Epithelial cell of esophagus (primary cell): ENCODE measurements around the gene PLCD3.

Experiments
- DNase-seq: peaks from one replicate; pipeline ENCODE4 v3.0.0; 2010; ENCODE audit warnings: low read depth
- H3K4me3 ChIP-seq: 2 replicates; pipeline ENCODE4 v1.5.1; 2011; ENCODE audit warnings: mild to moderate bottlenecking, low read length, control low read depth
- TF ChIP-seq, protein P1 (sequence below): IDR thresholded peaks from 2 replicates; pipeline ENCODE4 v1.5.1; 2011; ENCODE audit warnings: low read depth, mild to moderate bottlenecking, low read length, control low read depth, inconsistent platforms; ENCODE audit not compliant: insufficient read depth; ENCODE audit errors: missing control alignments

PLCD3 gene

DNA sequence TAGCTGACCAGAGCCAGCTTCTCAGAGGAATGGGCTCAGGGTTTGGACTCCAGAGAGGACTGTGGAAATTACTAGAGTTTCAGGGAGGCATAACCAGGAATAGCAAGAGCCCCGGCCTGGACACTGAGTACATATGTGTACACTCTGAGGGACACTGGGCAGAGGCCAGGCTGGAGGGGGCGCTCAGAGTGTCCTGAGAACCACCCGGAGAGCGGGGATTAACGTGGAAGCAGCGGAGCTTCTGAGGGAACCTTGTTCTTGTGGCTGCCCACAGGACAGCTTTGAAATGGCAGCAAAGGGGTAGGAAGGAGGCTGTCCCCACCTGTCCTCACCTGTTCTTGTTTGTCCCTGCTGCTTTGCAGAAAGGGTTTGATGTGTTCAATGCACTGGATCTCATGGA, 27.8 kb downstream of the PLCD3 start:
- H3K4me3 ChIP-seq, result no peak overlapping the region
- no peak for DNase-seq
- TF ChIP-seq, protein P1, sequence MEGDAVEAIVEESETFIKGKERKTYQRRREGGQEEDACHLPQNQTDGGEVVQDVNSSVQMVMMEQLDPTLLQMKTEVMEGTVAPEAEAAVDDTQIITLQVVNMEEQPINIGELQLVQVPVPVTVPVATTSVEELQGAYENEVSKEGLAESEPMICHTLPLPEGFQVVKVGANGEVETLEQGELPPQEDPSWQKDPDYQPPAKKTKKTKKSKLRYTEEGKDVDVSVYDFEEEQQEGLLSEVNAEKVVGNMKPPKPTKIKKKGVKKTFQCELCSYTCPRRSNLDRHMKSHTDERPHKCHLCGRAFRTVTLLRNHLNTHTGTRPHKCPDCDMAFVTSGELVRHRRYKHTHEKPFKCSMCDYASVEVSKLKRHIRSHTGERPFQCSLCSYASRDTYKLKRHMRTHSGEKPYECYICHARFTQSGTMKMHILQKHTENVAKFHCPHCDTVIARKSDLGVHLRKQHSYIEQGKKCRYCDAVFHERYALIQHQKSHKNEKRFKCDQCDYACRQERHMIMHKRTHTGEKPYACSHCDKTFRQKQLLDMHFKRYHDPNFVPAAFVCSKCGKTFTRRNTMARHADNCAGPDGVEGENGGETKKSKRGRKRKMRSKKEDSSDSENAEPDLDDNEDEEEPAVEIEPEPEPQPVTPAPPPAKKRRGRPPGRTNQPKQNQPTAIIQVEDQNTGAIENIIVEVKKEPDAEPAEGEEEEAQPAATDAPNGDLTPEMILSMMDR, result no peak

GRCh38 chr17:45104029-45104428, 28.3 kb downstream of the PLCD3 start:
- no peak for DNase-seq
- TF ChIP-seq, protein P1, result no peak
- H3K4me3 ChIP-seq, result no peak overlapping the region

DNA sequence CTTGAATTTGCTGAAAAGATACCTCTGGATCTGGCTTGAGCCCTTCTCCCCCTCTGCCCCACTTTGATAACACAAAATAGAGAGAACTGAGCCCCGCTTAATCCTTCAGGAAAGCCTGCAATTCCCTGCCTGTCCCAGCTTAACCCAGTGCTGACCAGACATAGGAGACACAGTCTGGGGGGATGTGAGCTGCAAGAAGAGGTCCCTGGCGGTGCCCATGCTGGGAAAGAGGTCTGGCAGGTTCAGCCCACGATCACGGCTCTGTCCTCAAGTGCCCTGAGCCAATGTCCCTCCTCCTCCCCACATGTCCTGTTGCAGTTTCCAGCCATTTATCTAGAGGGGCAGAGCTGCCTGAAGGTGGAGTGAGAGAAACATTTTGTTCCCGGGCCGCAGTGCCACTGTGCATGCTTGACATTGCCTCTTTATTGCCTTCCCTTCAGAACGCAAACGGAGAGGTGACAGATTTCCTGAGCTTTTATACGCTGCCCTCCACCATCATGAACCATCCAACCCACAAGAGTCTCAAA, 29.0 kb downstream of the PLCD3 start:
- TF ChIP-seq, protein P1, result no peak
- DNase-seq, result no peak
- no peak overlapping the region for H3K4me3 ChIP-seq

- H3K4me3 ChIP-seq, result no peak overlapping the region
- TF ChIP-seq, protein P1, result no peak
- no peak for DNase-seq
These were observed 29.5 kb downstream of the PLCD3 start for GRCh38 chr17:45102856-45103255.

GRCh38 chr17:45101883-45102811, 30.2 kb downstream of the PLCD3 start:
- TF ChIP-seq, protein P1, result no peak
- H3K4me3 ChIP-seq, result no peak overlapping the region
- peak; percentile 59 for DNase-seq

DNA sequence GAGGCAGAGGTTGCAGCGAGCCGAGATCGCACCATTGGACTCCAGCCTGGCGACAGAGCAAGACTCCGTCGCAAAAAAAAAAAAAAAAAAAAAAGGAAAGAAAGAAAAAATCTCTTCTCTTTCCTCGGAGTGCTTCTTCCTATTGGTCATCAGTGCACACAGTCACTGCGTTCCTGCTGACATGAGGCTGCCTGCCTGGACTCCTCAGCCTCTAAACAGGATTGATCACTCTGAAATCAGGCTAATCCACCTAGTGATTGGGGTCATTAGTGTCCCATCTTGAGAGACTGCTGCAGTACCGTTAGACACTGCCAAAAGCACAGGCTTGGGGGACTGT, 30.8 kb downstream of the PLCD3 start:
- no peak overlapping the region for H3K4me3 ChIP-seq
- TF ChIP-seq, protein P1, result no peak

More for the DNA sequence above, 30.8 kb downstream of the PLCD3 start:
- peak; percentile 28 for DNase-seq
